HEK293 (cell line): Measurements from ENCODE around the gene WDR70.

Experiments
- CTCF ChIA-PET: fragments of 350-600 bp; formaldehyde crosslinking; extraction: SDS; loops from one replicate; lab custom pipeline; 2021; ENCODE audit warnings: antibody characterized with exemption; lab: Yijun Ruan, JAX
- POLR2A ChIA-PET: fragments of 300-600 bp; formaldehyde crosslinking; extraction: SDS; loops from one replicate; lab custom pipeline; 2020; ENCODE audit warnings: antibody characterized with exemption, inconsistent platforms; lab: Yijun Ruan, JAX
- H3K27ac ChIP-seq: fragments of 200-500 bp; sonication (Bioruptor generic); 2 replicates; pipeline ENCODE4 v1.5.1; 2014; ENCODE audit warnings: low read depth, low read length, control low read depth, inconsistent platforms; ENCODE audit errors: extremely low read depth
- H3K36me3 ChIP-seq, 2 experiments: fragments of 200-500 bp in 1 of 2; sonication (Bioruptor generic) in 1 of 2; 1 replicate in 1 of 2; 2 replicates in 1 of 2; pipeline ENCODE4 v1.5.1; 2014 to 2017; ENCODE audit warnings: inconsistent platforms in 2 of 2, low read length in 2 of 2; ENCODE audit not compliant: control insufficient read depth in 2 of 2, insufficient read depth in 1 of 2
- H3K4me1 ChIP-seq: fragments of 200-500 bp; sonication (Bioruptor generic); 2 replicates; pipeline ENCODE4 v1.5.1; 2014; ENCODE audit warnings: mild to moderate bottlenecking, low read length, inconsistent platforms; ENCODE audit not compliant: control insufficient read depth, insufficient read depth
- H3K4me3 ChIP-seq: 2 replicates; pipeline ENCODE4 v1.5.1; 2011; ENCODE audit warnings: low read depth, mild to moderate bottlenecking, control low read depth, low read length, moderate library complexity
- H3K9me3 ChIP-seq: fragments of 200-500 bp; sonication (Bioruptor generic); 2 replicates; pipeline ENCODE4 v1.5.1; 2014; ENCODE audit warnings: low read depth, low read length, inconsistent platforms; ENCODE audit not compliant: control insufficient read depth, insufficient read depth
- KLF16 ChIP-seq: fragments of 450-650 bp; formaldehyde crosslinking; IDR thresholded peaks from 2 replicates; pipeline ENCODE4 v1.5.1; 2017; ENCODE audit warnings: missing biosample characterization, missing genetic modification characterization
- MEIS1 ChIP-seq: sonication (generic); formaldehyde crosslinking; IDR thresholded peaks from 2 replicates; pipeline ENCODE4 v1.8.1; 2022; ENCODE audit warnings: missing genetic modification reagents, mild to moderate bottlenecking, borderline replicate concordance
- MYNN ChIP-seq: fragments of 450-650 bp; formaldehyde crosslinking; IDR thresholded peaks from 2 replicates; pipeline ENCODE4 v1.5.1; 2016; ENCODE audit warnings: missing biosample characterization, missing genetic modification characterization, borderline replicate concordance
- YY1 ChIP-seq: fragments of 450-650 bp; formaldehyde crosslinking; IDR thresholded peaks from 2 replicates; pipeline ENCODE4 v1.5.1; 2018; ENCODE audit warnings: missing biosample characterization, missing genetic modification characterization
- ZFP3 ChIP-seq: fragments of 450-650 bp; formaldehyde crosslinking; IDR thresholded peaks from 2 replicates; pipeline ENCODE4 v1.5.1; 2016; ENCODE audit warnings: low read depth, missing biosample characterization, missing genetic modification characterization
- ZNF157 ChIP-seq: fragments of 450-650 bp; formaldehyde crosslinking; IDR thresholded peaks from 2 replicates; pipeline ENCODE4 v1.5.1; 2016; ENCODE audit warnings: missing biosample characterization, missing genetic modification characterization
- ZNF571 ChIP-seq: fragments of 450-650 bp; formaldehyde crosslinking; IDR thresholded peaks from 2 replicates; pipeline ENCODE4 v1.5.0; 2017; ENCODE audit warnings: missing biosample characterization, missing genetic modification characterization
- ZNF664 ChIP-seq: fragments of 450-650 bp; formaldehyde crosslinking; IDR thresholded peaks from 2 replicates; pipeline ENCODE4 v1.5.1; 2016; ENCODE audit warnings: missing biosample characterization, missing genetic modification characterization
- ZNF670 ChIP-seq: fragments of 450-650 bp; formaldehyde crosslinking; IDR thresholded peaks from 2 replicates; pipeline ENCODE4 v1.5.1; 2016; ENCODE audit warnings: missing biosample characterization, missing genetic modification characterization, low read depth
- ZNF747 ChIP-seq: fragments of 450-650 bp; formaldehyde crosslinking; IDR thresholded peaks from 2 replicates; pipeline ENCODE4 v1.5.1; 2016; ENCODE audit warnings: missing biosample characterization, missing genetic modification characterization
- ZNF76 ChIP-seq: fragments of 450-650 bp; formaldehyde crosslinking; IDR thresholded peaks from 2 replicates; pipeline ENCODE4; 2016; ENCODE audit warnings: low read depth, missing biosample characterization, missing genetic modification characterization, borderline replicate concordance
- ZNF768 ChIP-seq: fragments of 450-650 bp; formaldehyde crosslinking; IDR thresholded peaks from 2 replicates; pipeline ENCODE4 v1.5.1; 2018; ENCODE audit warnings: missing biosample characterization, mild to moderate bottlenecking, missing genetic modification characterization
- ZXDB ChIP-seq: fragments of 450-650 bp; formaldehyde crosslinking; IDR thresholded peaks from 2 replicates; pipeline ENCODE4 v1.5.1; 2016; ENCODE audit warnings: missing biosample characterization, missing genetic modification characterization
- TF ChIP-seq, protein P1 (sequence below): fragments of 450-650 bp; formaldehyde crosslinking; IDR thresholded peaks from 2 replicates; pipeline ENCODE4 v1.5.1; 2017; ENCODE audit warnings: missing biosample characterization, missing genetic modification characterization
- TF ChIP-seq, protein P2 (sequence below): fragments of 450-650 bp; formaldehyde crosslinking; IDR thresholded peaks from 2 replicates; pipeline ENCODE4 v1.5.1; 2017; ENCODE audit warnings: missing biosample characterization, missing genetic modification characterization
- TF ChIP-seq, protein P3 (sequence below): fragments of 450-650 bp; formaldehyde crosslinking; conservative IDR thresholded peaks from 2 replicates; pipeline ENCODE4 v1.5.1; 2016; ENCODE audit warnings: low read depth, missing biosample characterization, missing genetic modification characterization
- TF ChIP-seq, protein P4 (sequence below): fragments of 450-650 bp; formaldehyde crosslinking; IDR thresholded peaks from 2 replicates; pipeline ENCODE4 v1.5.1; 2017; ENCODE audit warnings: missing biosample characterization, missing genetic modification characterization

The WDR70 gene

DNA sequence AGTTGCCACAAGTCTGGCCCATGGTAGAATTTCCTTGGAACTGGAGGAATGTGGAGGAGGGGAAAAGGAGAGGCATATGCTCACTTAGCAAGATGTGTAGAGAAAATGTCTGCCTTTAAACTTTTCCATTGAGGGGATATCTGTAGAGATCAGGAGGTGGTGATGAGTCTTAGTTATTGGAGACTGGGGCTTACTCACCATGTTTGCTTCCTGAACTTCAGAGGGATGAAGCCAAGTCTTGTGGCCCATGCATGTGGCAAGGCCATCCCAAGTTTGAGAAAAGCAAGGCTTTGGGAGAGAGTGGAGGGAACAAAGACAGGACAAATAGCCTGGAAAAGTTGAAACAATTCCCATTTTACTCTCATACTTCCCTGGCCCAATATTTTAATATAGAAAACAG lies 336.2 kb downstream of the WDR70 start:
- Histone ChIP-seq H3K27ac (no peak overlapping the region), H3K4me3 (no peak overlapping the region), H3K9me3 (no peaks in the 10 kb centered on the region), H3K36me3 (no peaks in the 10 kb centered on the region), H3K4me1 (peaks cover 21% of the 10 kb centered on the region)
- ChIA-PET POLR2A (no interaction called here), CTCF (no interaction called here)
- TF ChIP-seq, protein P1, sequence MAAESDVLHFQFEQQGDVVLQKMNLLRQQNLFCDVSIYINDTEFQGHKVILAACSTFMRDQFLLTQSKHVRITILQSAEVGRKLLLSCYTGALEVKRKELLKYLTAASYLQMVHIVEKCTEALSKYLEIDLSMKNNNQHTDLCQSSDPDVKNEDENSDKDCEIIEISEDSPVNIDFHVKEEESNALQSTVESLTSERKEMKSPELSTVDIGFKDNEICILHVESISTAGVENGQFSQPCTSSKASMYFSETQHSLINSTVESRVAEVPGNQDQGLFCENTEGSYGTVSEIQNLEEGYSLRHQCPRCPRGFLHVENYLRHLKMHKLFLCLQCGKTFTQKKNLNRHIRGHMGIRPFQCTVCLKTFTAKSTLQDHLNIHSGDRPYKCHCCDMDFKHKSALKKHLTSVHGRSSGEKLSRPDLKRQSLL, result no peak
- TF ChIP-seq, protein P2, sequence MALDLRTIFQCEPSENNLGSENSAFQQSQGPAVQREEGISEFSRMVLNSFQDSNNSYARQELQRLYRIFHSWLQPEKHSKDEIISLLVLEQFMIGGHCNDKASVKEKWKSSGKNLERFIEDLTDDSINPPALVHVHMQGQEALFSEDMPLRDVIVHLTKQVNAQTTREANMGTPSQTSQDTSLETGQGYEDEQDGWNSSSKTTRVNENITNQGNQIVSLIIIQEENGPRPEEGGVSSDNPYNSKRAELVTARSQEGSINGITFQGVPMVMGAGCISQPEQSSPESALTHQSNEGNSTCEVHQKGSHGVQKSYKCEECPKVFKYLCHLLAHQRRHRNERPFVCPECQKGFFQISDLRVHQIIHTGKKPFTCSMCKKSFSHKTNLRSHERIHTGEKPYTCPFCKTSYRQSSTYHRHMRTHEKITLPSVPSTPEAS (tag by site-specific recombination), result no peak
- no peak for TF ChIP-seq ZNF571

DNA sequence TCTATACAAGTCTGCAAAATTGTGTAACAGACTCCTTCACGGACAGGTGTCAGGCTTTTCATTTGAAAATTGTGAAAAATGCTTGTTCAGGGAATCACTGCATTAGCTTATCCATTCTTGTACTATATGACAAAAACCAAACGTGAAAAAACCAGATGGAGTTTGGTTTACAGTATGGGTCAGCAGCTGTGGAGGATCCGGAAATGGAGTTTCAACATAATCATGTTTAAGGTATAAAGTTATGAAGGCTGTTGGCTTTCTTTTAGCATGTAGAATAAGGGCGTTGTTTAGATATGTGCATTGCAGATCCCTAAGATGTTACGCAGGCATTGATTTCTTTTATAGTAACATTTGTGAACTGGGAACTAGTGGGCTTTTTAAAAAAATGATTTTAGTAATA lies 336.9 kb downstream of the WDR70 start:
- Histone ChIP-seq H3K9me3 (no peaks in the 10 kb centered on the region), H3K36me3 (no peaks in the 10 kb centered on the region), H3K4me3 (no peak overlapping the region), H3K4me1 (peaks cover 22% of the 10 kb centered on the region), H3K27ac (no peak overlapping the region)
- TF ChIP-seq ZNF670 (tag by site-specific recombination) (no peak), MEIS1 (CRISPR knock-in tag) (no peak), ZNF664 (tag by site-specific recombination) (no peak), ZNF76 (tag by site-specific recombination) (no peak), KLF16 (no peak), MYNN (tag by site-specific recombination) (no peak), ZFP3 (tag by site-specific recombination) (no peak), ZNF768 (tag by site-specific recombination) (no peak), ZNF747 (no peak), ZNF157 (tag by site-specific recombination) (no peak), YY1 (tag by site-specific recombination) (no peak), ZXDB (tag by site-specific recombination) (no peak)
- TF ChIP-seq, protein P3, sequence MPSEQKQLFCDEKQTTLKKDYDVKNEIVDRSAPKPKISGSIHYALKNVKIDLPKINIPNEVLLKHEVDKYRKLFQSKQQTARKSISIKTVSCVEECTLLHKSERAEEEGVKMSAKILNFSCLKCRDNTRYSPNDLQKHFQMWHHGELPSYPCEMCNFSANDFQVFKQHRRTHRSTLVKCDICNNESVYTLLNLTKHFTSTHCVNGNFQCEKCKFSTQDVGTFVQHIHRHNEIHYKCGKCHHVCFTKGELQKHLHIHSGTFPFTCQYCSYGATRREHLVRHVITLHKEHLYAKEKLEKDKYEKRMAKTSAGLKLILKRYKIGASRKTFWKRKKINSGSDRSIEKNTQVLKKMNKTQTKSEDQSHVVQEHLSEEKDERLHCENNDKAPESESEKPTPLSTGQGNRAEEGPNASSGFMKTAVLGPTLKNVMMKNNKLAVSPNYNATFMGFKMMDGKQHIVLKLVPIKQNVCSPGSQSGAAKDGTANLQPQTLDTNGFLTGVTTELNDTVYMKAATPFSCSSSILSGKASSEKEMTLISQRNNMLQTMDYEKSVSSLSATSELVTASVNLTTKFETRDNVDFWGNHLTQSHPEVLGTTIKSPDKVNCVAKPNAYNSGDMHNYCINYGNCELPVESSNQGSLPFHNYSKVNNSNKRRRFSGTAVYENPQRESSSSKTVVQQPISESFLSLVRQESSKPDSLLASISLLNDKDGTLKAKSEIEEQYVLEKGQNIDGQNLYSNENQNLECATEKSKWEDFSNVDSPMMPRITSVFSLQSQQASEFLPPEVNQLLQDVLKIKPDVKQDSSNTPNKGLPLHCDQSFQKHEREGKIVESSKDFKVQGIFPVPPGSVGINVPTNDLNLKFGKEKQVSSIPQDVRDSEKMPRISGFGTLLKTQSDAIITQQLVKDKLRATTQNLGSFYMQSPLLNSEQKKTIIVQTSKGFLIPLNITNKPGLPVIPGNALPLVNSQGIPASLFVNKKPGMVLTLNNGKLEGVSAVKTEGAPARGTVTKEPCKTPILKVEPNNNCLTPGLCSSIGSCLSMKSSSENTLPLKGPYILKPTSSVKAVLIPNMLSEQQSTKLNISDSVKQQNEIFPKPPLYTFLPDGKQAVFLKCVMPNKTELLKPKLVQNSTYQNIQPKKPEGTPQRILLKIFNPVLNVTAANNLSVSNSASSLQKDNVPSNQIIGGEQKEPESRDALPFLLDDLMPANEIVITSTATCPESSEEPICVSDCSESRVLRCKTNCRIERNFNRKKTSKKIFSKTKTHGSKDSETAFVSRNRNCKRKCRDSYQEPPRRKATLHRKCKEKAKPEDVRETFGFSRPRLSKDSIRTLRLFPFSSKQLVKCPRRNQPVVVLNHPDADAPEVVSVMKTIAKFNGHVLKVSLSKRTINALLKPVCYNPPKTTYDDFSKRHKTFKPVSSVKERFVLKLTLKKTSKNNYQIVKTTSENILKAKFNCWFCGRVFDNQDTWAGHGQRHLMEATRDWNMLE (tag by site-specific recombination), result no peak
- TF ChIP-seq, protein P4, sequence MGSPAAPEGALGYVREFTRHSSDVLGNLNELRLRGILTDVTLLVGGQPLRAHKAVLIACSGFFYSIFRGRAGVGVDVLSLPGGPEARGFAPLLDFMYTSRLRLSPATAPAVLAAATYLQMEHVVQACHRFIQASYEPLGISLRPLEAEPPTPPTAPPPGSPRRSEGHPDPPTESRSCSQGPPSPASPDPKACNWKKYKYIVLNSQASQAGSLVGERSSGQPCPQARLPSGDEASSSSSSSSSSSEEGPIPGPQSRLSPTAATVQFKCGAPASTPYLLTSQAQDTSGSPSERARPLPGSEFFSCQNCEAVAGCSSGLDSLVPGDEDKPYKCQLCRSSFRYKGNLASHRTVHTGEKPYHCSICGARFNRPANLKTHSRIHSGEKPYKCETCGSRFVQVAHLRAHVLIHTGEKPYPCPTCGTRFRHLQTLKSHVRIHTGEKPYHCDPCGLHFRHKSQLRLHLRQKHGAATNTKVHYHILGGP (tag by site-specific recombination), result no peak
- ChIA-PET CTCF (interaction anchor here (0.7 kb wide), 1 partner anchor 303 kb away, joined by 3 read pairs; no protein-coding TSS in a partner anchor), POLR2A (interaction anchor here (2.0 kb wide), 1 partner anchor 345 kb away, joined by 5 read pairs; the partner anchor contains the start of gene NUP155)
